Measurements from ENCODE around the gene PDIA3. TPM values are rescaled to one million over a fixed set of nuclear protein-coding genes. Genes with fewer than 3 reads are reported as not detected.
A peak's percentile ranks its signal among the peaks of the same experiment; 100 is the strongest.
"Not testable (repeated sequence)": the region's sequence is repeated elsewhere in the genome, so short reads cannot be mapped to it uniquely, and the experiment has no call there.

PDIA3 gene
- 100 to 1,000 TPM; 595 to 674 (median 634) TPM for polyA plus RNA-seq (ENCODE audit: insufficient read length in 4 of 4)

GRCh38 chr15:43746245-43746902, at the start of gene PDIA3:
Gene PDIA3 (plus strand): TSS chr15:43746438. CDS start chr15:43746540, 102 bp downstream.
- DNase-seq (ENCODE audit: low read depth in 4 of 4, low spot score in 3 of 4): peak; percentile 80 to 88 (median 82)

- no peak for DNase-seq (ENCODE audit: low read depth in 4 of 4, low spot score in 3 of 4)
These were observed 44.1 kb upstream of the PDIA3 start for GRCh38 chr15:43702174-43702573.

GRCh38 chr15:43702701-43703424, 43.4 kb upstream of the PDIA3 start:
- no peak for DNase-seq (ENCODE audit: low read depth in 4 of 4, low spot score in 3 of 4)

GRCh38 chr15:43710431-43711131, 35.7 kb upstream of the PDIA3 start:
- not testable (repeated sequence) for DNase-seq (ENCODE audit: low read depth in 4 of 4, low spot score in 3 of 4)

- no peak for DNase-seq (ENCODE audit: low read depth in 4 of 4, low spot score in 3 of 4)
These were observed 23.1 kb upstream of the PDIA3 start for GRCh38 chr15:43723151-43723550.

- not testable (repeated sequence) for DNase-seq (ENCODE audit: low read depth in 4 of 4, low spot score in 3 of 4)
These were observed 19.9 kb upstream of the PDIA3 start for GRCh38 chr15:43726306-43726705.

GRCh38 chr15:43728053-43728725, 18.0 kb upstream of the PDIA3 start:
- DNase-seq (ENCODE audit: low read depth in 4 of 4, low spot score in 3 of 4): not testable (repeated sequence)

GRCh38 chr15:43735416-43735815, 10.8 kb upstream of the PDIA3 start:
- DNase-seq (ENCODE audit: low read depth in 4 of 4, low spot score in 3 of 4): no peak

GRCh38 chr15:43746903-43747309, 668 bp downstream of the PDIA3 start:
- DNase-seq (ENCODE audit: low read depth in 4 of 4, low spot score in 3 of 4): peak in 2 of 4 donors; percentile 8 to 30

GRCh38 chr15:43748376-43748775, 2.1 kb downstream of the PDIA3 start:
- no peak for DNase-seq (ENCODE audit: low read depth in 4 of 4, low spot score in 3 of 4)

- DNase-seq (ENCODE audit: low read depth in 4 of 4, low spot score in 3 of 4): no peak
These were observed 3.6 kb downstream of the PDIA3 start for GRCh38 chr15:43749690-43750345.

GRCh38 chr15:43751885-43752284, 5.6 kb downstream of the PDIA3 start:
- no peak for DNase-seq (ENCODE audit: low read depth in 4 of 4, low spot score in 3 of 4)

- DNase-seq (ENCODE audit: low read depth in 4 of 4, low spot score in 3 of 4): no peak
These were observed 16.6 kb downstream of the PDIA3 start for GRCh38 chr15:43762824-43763223.

- no peak for DNase-seq (ENCODE audit: low read depth in 4 of 4, low spot score in 3 of 4)
These were observed 17.7 kb downstream of the PDIA3 start for GRCh38 chr15:43763819-43764446.

GRCh38 chr15:43769584-43770228, 23.5 kb downstream of the PDIA3 start:
- DNase-seq (ENCODE audit: low read depth in 4 of 4, low spot score in 3 of 4): no peak

GRCh38 chr15:43771816-43772215, 25.6 kb downstream of the PDIA3 start:
- DNase-seq (ENCODE audit: low read depth in 4 of 4, low spot score in 3 of 4): no peak

GRCh38 chr15:43772624-43773023, 26.4 kb downstream of the PDIA3 start:
- no peak for DNase-seq (ENCODE audit: low read depth in 4 of 4, low spot score in 3 of 4)

GRCh38 chr15:43774062-43774461, 27.8 kb downstream of the PDIA3 start:
- no peak for DNase-seq (ENCODE audit: low read depth in 4 of 4, low spot score in 3 of 4)

- no peak for DNase-seq (ENCODE audit: low read depth in 4 of 4, low spot score in 3 of 4)
These were observed 29.2 kb downstream of the PDIA3 start for GRCh38 chr15:43775411-43775965.

Data from right renal pelvis (tissue), 4 donors.